ENCODE data around the gene THUMPD2. TPM values are rescaled to one million over a fixed set of nuclear protein-coding genes. Genes with fewer than 3 reads are reported as not detected.

The THUMPD2 gene
- total RNA-seq, 1 donor from 2014 or later: 18.7 TPM

- Mint-ChIP-seq H3K36me3 (ENCODE audit: insufficient read depth) (peaks cover 9% of the 10 kb centered on the region), H3K4me1 (ENCODE audit: low read depth) (peaks cover 1% of the 10 kb centered on the region), H3K27me3 (no peaks in the 10 kb centered on the region), H3K4me3 (ENCODE audit: low read depth) (no peak overlapping the region), H3K9me3 (ENCODE audit: low read depth) (no peaks in the 10 kb centered on the region), H3K27ac (no peak overlapping the region)
- TF ChIP-seq CTCF (IDR thresholded peaks at IDR 0.05; ENCODE audit: unreplicated experiment): no peak
- no peak for DNase-seq (ENCODE audit: low spot score, unreplicated experiment)
These were observed 45.9 kb downstream of the THUMPD2 start for GRCh38 chr2:39733070-39733674.

- Mint-ChIP-seq H3K4me1 (ENCODE audit: low read depth) (no peaks in the 10 kb centered on the region), H3K9me3 (ENCODE audit: low read depth) (no peaks in the 10 kb centered on the region), H3K27ac (no peak overlapping the region), H3K36me3 (ENCODE audit: insufficient read depth) (peaks cover 5% of the 10 kb centered on the region), H3K4me3 (ENCODE audit: low read depth) (no peak overlapping the region), H3K27me3 (no peaks in the 10 kb centered on the region)
- no peak for TF ChIP-seq CTCF (IDR thresholded peaks at IDR 0.05; ENCODE audit: unreplicated experiment)
- DNase-seq (ENCODE audit: low spot score, unreplicated experiment): no peak
These were observed 46.6 kb downstream of the THUMPD2 start for GRCh38 chr2:39732482-39732881.

DNA sequence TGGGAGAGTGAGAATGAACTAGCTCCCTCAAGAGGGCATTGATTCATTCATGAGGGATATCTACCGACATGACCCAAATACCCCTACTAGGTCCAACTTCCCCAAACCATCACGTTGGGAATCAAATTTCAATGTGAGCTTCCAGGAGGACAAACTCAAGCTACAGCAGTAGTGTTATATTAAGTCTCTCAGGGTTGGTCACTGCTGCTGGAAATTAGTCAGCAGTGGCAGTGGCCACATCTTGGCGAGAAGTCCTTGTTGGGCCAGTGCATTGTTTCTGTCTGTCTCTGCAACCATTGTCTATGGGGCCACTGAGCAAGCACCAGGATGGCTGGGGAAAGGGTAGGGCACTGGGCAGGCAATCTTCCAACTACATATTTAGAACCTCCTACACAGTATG, 47.5 kb downstream of the THUMPD2 start:
- H3K27ac Mint-ChIP-seq: no peak overlapping the region
- H3K9me3 Mint-ChIP-seq (ENCODE audit: low read depth): no peaks in the 10 kb centered on the region
- H3K36me3 Mint-ChIP-seq (ENCODE audit: insufficient read depth): peaks cover 4% of the 10 kb centered on the region
- H3K27me3 Mint-ChIP-seq: no peaks in the 10 kb centered on the region
- TF ChIP-seq CTCF (IDR thresholded peaks at IDR 0.05; ENCODE audit: unreplicated experiment): no peak
- no peak for DNase-seq (ENCODE audit: low spot score, unreplicated experiment)
- H3K4me1 Mint-ChIP-seq (ENCODE audit: low read depth): no peaks in the 10 kb centered on the region
- H3K4me3 Mint-ChIP-seq (ENCODE audit: low read depth): no peak overlapping the region

GRCh38 chr2:39730685-39731302, 48.3 kb downstream of the THUMPD2 start:
- no peak overlapping the region for H3K27ac Mint-ChIP-seq
- H3K27me3 Mint-ChIP-seq: no peaks in the 10 kb centered on the region
- no peaks in the 10 kb centered on the region for H3K9me3 Mint-ChIP-seq (ENCODE audit: low read depth)
- TF ChIP-seq CTCF (IDR thresholded peaks at IDR 0.05; ENCODE audit: unreplicated experiment): peak; percentile 68
- no peak overlapping the region for H3K4me3 Mint-ChIP-seq (ENCODE audit: low read depth)
- peaks cover 1% of the 10 kb centered on the region for H3K36me3 Mint-ChIP-seq (ENCODE audit: insufficient read depth)
- peaks cover 5% of the 10 kb centered on the region for H3K4me1 Mint-ChIP-seq (ENCODE audit: low read depth)
- no peak for DNase-seq (ENCODE audit: low spot score, unreplicated experiment)

DNA sequence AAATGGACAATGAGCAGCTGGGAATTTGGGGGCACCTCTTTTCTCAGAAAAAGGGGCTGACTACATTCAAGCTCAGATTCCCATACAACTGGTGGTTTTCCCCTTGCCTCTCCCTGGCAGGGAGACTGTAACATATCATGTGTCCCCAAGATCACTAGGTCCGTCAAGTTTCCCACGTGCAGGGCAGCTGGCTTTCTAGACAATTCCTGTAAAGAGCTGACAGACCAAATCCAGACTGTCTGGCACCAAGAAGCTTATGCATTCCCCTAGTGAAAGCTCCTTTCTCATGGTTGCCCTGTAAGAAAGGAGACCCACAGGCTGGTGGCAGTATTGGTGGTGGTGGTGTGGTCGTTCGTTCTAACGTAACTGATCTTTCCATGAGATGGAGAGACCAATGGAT, 48.8 kb downstream of the THUMPD2 start:
- H3K27me3 Mint-ChIP-seq: no peaks in the 10 kb centered on the region
- H3K4me3 Mint-ChIP-seq (ENCODE audit: low read depth): no peak overlapping the region
- H3K27ac Mint-ChIP-seq: no peak overlapping the region
- H3K9me3 Mint-ChIP-seq (ENCODE audit: low read depth): no peaks in the 10 kb centered on the region
- DNase-seq (ENCODE audit: low spot score, unreplicated experiment): no peak
- H3K4me1 Mint-ChIP-seq (ENCODE audit: low read depth): peaks cover 7% of the 10 kb centered on the region
- H3K36me3 Mint-ChIP-seq (ENCODE audit: insufficient read depth): peaks cover 1% of the 10 kb centered on the region
- no peak for TF ChIP-seq CTCF (IDR thresholded peaks at IDR 0.05; ENCODE audit: unreplicated experiment)

Data from progenitor cell of endocrine pancreas (in vitro differentiated cells).